Colonic mucosa (tissue), 4 donors: ENCODE data around the gene CRISPLD2. TPM values are rescaled to one million over a fixed set of nuclear protein-coding genes. Genes with fewer than 3 reads are reported as not detected.

ENCODE experiments used
- DNase-seq: peaks from one replicate; pipeline ENCODE4 v3.0.0-alpha.2; 2020
- H3K27ac ChIP-seq: fragments of 200-600 bp; one replicate; pipeline ENCODE4 v1.8.0; 2021
- H3K27me3 ChIP-seq: fragments of 200-600 bp; one replicate; pipeline ENCODE4 v1.8.0; 2021
- H3K36me3 ChIP-seq: fragments of 200-600 bp; one replicate; pipeline ENCODE4 v1.8.0; 2021
- H3K4me1 ChIP-seq: fragments of 200-600 bp; one replicate; pipeline ENCODE4 v1.8.0; 2021; ENCODE audit warnings: mild to moderate bottlenecking
- H3K4me3 ChIP-seq: fragments of 200-600 bp; one replicate; pipeline ENCODE4 v1.8.0; 2021
- H3K9ac ChIP-seq, 2 donors: one replicate each; pipeline ENCODE4 v1.7.0; 2013; ENCODE audit warnings: control low read depth in 2 of 2, low read depth in 2 of 2, low read length in 2 of 2
- H3K9me3 ChIP-seq: fragments of 200-600 bp; one replicate; pipeline ENCODE4 v1.8.0; 2021
- CTCF ChIP-seq: fragments of 200-600 bp; IDR thresholded peaks from one replicate; pipeline ENCODE4 v1.8.0; 2022; ENCODE audit warnings: antibody characterized with exemption, mild to moderate bottlenecking
- intact Hi-C: fragments of 100-400 bp; cut with DNase I; formaldehyde crosslinking; loops from one replicate; pipeline ENCODE4 v1.14.1; 2022
- total RNA-seq, 2 donors: library from RNA; stranded (reverse); fragmentation: NEBNext Ultra II Directional in 1 of 2; extraction: Animal tissue kit (Norgen Biotek cat#: 25700) in 1 of 2; gene quantifications; one replicate each; pipeline ENCODE4 v1.2.1, GENCODE V29; 2021
- donor health status: healthy.
- donor health status: DM: no; HTN: no; CAD: no.
- donor health status: DM: no; HTN: no; CAD: no.

The CRISPLD2 gene
- total RNA-seq, 2 donors from 2014 or later = 10.4 to 37.9 TPM

DNA sequence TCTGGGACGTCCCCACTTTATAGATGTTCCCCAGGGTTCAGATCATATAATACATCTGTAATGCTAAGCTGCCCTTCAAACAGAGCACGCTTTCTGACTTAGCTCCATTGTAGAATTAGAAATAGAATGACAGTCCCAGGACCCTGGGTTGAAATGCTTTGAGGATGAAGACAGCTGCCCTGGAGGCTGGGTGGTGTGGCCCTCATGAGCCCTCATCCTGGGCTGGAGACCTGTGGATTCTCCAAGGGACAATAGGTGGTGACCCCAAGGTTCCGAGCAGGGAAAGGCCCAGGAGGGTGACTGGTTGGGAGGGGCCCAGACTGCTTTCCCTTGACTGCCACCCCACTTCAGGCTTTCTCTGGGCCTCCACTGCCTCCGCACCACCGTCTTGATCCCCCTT is 59.0 kb downstream of the CRISPLD2 start:
- no peak overlapping the region for H3K27ac ChIP-seq
- H3K9ac ChIP-seq = no peak overlapping the region
- H3K27me3 ChIP-seq = no peaks in the 10 kb centered on the region
- H3K4me3 ChIP-seq = no peak overlapping the region
- TF ChIP-seq CTCF = no peak
- intact Hi-C loops = no loop called here
- no peaks in the 10 kb centered on the region for H3K4me1 ChIP-seq
- DNase-seq = no peak
- no peaks in the 10 kb centered on the region for H3K9me3 ChIP-seq
- H3K36me3 ChIP-seq = no peaks in the 10 kb centered on the region

GRCh38 chr16:84879569-84880487 is 60.0 kb downstream of the CRISPLD2 start:
- no peak for DNase-seq
- Histone ChIP-seq H3K27ac (no peak overlapping the region), H3K4me1 (no peaks in the 10 kb centered on the region), H3K9me3 (no peaks in the 10 kb centered on the region), H3K9ac (no peak overlapping the region), H3K4me3 (no peak overlapping the region), H3K27me3 (no peaks in the 10 kb centered on the region), H3K36me3 (no peaks in the 10 kb centered on the region)
- no peak for TF ChIP-seq CTCF
- intact Hi-C loops = no loop called here

GRCh38 chr16:84881702-84882521 is 62.1 kb downstream of the CRISPLD2 start:
- Histone ChIP-seq H3K27ac (no peak overlapping the region), H3K4me1 (no peaks in the 10 kb centered on the region), H3K9ac (no peak overlapping the region), H3K9me3 (no peaks in the 10 kb centered on the region), H3K27me3 (no peaks in the 10 kb centered on the region), H3K36me3 (no peaks in the 10 kb centered on the region), H3K4me3 (no peak overlapping the region)
- TF ChIP-seq CTCF = no peak
- intact Hi-C loops = no loop called here
- no peak for DNase-seq

GRCh38 chr16:84883301-84883700 is 63.5 kb downstream of the CRISPLD2 start:
- TF ChIP-seq CTCF = no peak
- no peak for DNase-seq
- Histone ChIP-seq H3K4me3 (no peak overlapping the region), H3K9me3 (no peaks in the 10 kb centered on the region), H3K27ac (no peak overlapping the region), H3K4me1 (no peaks in the 10 kb centered on the region), H3K36me3 (no peaks in the 10 kb centered on the region), H3K9ac (no peak overlapping the region), H3K27me3 (no peaks in the 10 kb centered on the region)
- intact Hi-C loops = no loop called here

DNA sequence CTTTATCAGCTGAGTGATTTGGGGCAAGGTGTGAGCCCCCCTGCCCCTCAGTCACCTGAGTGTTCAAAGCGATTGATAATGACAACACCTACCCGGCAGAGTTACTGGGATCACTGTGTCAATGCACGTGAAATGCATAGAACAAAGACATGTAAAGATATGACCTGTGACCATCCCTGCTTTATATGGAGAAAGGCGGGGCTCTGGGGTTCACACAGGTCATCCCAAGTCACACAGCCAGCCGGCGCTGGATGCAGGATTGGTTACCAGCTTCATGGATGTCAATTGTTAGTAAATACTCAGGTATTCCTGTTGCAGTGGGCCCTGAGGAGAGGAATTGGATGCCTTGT is 64.4 kb downstream of the CRISPLD2 start:
- H3K27ac ChIP-seq = no peak overlapping the region
- H3K4me3 ChIP-seq = no peak overlapping the region
- DNase-seq = no peak
- H3K9me3 ChIP-seq = no peaks in the 10 kb centered on the region
- H3K27me3 ChIP-seq = no peaks in the 10 kb centered on the region
- intact Hi-C loops = no loop called here
- H3K9ac ChIP-seq = no peak overlapping the region
- no peaks in the 10 kb centered on the region for H3K4me1 ChIP-seq
- no peaks in the 10 kb centered on the region for H3K36me3 ChIP-seq
- TF ChIP-seq CTCF = no peak
